ENCODE measurements around the gene ADGRB2. TPM values are rescaled to one million over a fixed set of nuclear protein-coding genes. Genes with fewer than 3 reads are reported as not detected.

The ADGRB2 gene
- total RNA-seq, 1 experiment from 2014 or later = 15.6 TPM

GRCh38 chr1:31705080-31705866, 58.9 kb downstream of the ADGRB2 start:
- H3K27me3 ChIP-seq (ENCODE audit: insufficient read depth, low read depth) = no peaks in the 10 kb centered on the region
- peaks cover 47% of the 10 kb centered on the region for H3F3A ChIP-seq (ENCODE audit: insufficient read depth, low read depth)
- no peaks in the 10 kb centered on the region for H3K36me3 ChIP-seq (ENCODE audit: low read depth)
- no peaks in the 10 kb centered on the region for H3K79me2 ChIP-seq (ENCODE audit: low read depth)
- intact Hi-C loops (cut with micrococcal nuclease; ENCODE audit: unreplicated experiment) = no loop called here
- H3K4me2 ChIP-seq = peak overlapping the region; percentile 35
- ChIA-PET CTCF (interaction anchor here (0.6 to 1.5 kb wide), 8 partner anchors 10 to 84 kb away, joined by 3 to 10 read pairs (median 6); no protein-coding TSS in a partner anchor), POLR2A (ENCODE audit: unreplicated experiment) (interaction anchor here (0.7 kb wide), 1 partner anchor 221 kb away, joined by 5 read pairs; no protein-coding TSS in a partner anchor)
- TF ChIP-seq CTCF (conservative IDR thresholded peaks at IDR 0.05) (peak; percentile 53; the same call in 1 of the 2 replicates), EZH2 (IDR thresholded peaks at IDR 0.05; ENCODE audit: low read depth) (no peak)
- no peaks in the 10 kb centered on the region for H3K9me2 ChIP-seq (ENCODE audit: insufficient read depth)
- H4K20me1 ChIP-seq (ENCODE audit: insufficient read depth) = no peaks in the 10 kb centered on the region
- DNase-seq = no peak
- H2AFZ ChIP-seq = no peak overlapping the region
- H3K9me3 ChIP-seq (ENCODE audit: insufficient read depth, low read depth) = no peaks in the 10 kb centered on the region
- BruUV-seq (replicated peaks) = no TSS peak
- no peak overlapping the region for H3K27ac ChIP-seq
- H3K4me3 ChIP-seq = no peak overlapping the region
- H3K4me1 ChIP-seq (replicated peaks; ENCODE audit: insufficient read depth) = peaks cover 49% of the 10 kb centered on the region

- no peaks in the 10 kb centered on the region for H3K79me2 ChIP-seq (ENCODE audit: low read depth)
- no peaks in the 10 kb centered on the region for H3K9me3 ChIP-seq (ENCODE audit: insufficient read depth, low read depth)
- no peak for DNase-seq
- H3K4me3 ChIP-seq = no peak overlapping the region
- no peaks in the 10 kb centered on the region for H3K27me3 ChIP-seq (ENCODE audit: insufficient read depth, low read depth)
- no TSS peak for BruUV-seq (replicated peaks)
- H3K27ac ChIP-seq = no peak overlapping the region
- H3F3A ChIP-seq (ENCODE audit: insufficient read depth, low read depth) = peaks cover 51% of the 10 kb centered on the region
- no peaks in the 10 kb centered on the region for H3K9me2 ChIP-seq (ENCODE audit: insufficient read depth)
- H3K4me2 ChIP-seq = peak overlapping the region; percentile 35; the same call in 1 of the 2 replicates
- H2AFZ ChIP-seq = no peak overlapping the region
- POLR2A ChIA-PET (ENCODE audit: unreplicated experiment) = interaction anchor here (0.6 kb wide), 1 partner anchor 34 kb away, joined by 3 read pairs; no protein-coding TSS in a partner anchor
- intact Hi-C loops (cut with micrococcal nuclease; ENCODE audit: unreplicated experiment) = loop anchor here (5.0 kb wide), 1 partner anchor 37 kb away; no protein-coding TSS in a partner anchor
- CTCF ChIA-PET = interaction anchor here (0.6 to 1.5 kb wide), 5 partner anchors 11 to 140 kb away, joined by 3 to 9 read pairs (median 6); no protein-coding TSS in a partner anchor
- H4K20me1 ChIP-seq (ENCODE audit: insufficient read depth) = no peaks in the 10 kb centered on the region
- no peaks in the 10 kb centered on the region for H3K36me3 ChIP-seq (ENCODE audit: low read depth)
- no peak for TF ChIP-seq CTCF (conservative IDR thresholded peaks at IDR 0.05)
- no peak for TF ChIP-seq EZH2 (IDR thresholded peaks at IDR 0.05; ENCODE audit: low read depth)
- H3K4me1 ChIP-seq (replicated peaks; ENCODE audit: insufficient read depth) = peaks cover 57% of the 10 kb centered on the region
Observed at GRCh38 chr1:31704271-31705079, 59.7 kb downstream of the ADGRB2 start.
